GM12892 (cell line): ENCODE measurements around the gene ARHGEF10L.
"Not testable (repeated sequence)": the region's sequence is repeated elsewhere in the genome, so short reads cannot be mapped to it uniquely, and the experiment has no call there.

Source experiments
- DNase-seq: peaks from one replicate; pipeline ENCODE4 v3.0.0; 2011; ENCODE audit not compliant: insufficient read length
- FAIRE-seq: peaks from 2 replicates; lab custom pipeline; 2011; peaks lifted over from hg19 to GRCh38; lab: Jason Lieb, UNC
- POLR2A ChIP-seq: IDR thresholded peaks from 2 replicates; pipeline ENCODE4 v1.6.1; 2011; ENCODE audit warnings: low read depth, low read length, control low read depth
- POLR2AphosphoS5 ChIP-seq: IDR thresholded peaks from 2 replicates; pipeline ENCODE4 v1.6.1; 2011; ENCODE audit warnings: low read depth, low read length, control low read depth
- TAF1 ChIP-seq: IDR thresholded peaks from 2 replicates; pipeline ENCODE4 v1.6.1; 2011; ENCODE audit warnings: low read depth, mild to moderate bottlenecking, control low read depth, low read length, borderline replicate concordance

Gene ARHGEF10L

DNA sequence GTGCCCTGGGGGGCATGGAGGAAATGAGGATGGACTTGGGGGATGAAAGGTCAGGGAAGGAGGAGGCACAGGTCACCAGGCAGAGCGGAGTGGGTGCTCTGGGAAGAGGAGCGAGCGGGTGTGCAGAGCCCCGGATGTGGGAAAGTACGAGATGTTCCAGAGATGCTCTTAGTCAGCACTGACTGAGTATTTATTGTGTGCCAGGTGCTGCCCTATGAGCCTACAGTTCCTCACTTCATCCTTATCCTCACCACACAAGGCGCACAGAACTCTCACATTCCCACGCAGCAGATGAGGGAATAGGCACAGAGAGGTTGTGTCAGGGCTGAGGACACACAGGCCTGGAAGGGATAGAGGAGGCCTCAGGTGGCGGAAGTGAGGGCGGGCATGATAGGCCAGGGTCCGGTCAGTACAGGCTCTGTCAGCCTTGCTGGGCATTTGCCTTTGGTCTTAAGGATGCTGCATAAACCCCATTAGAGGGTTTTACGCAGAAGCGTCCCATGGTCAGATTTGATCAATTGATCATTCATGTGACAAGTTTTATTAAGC is 77.3 kb downstream of the ARHGEF10L start:
- DNase-seq: no peak
- FAIRE-seq: no peak
- no peak for TF ChIP-seq TAF1
- TF ChIP-seq POLR2A: no peak
- no peak for TF ChIP-seq POLR2AphosphoS5

DNA sequence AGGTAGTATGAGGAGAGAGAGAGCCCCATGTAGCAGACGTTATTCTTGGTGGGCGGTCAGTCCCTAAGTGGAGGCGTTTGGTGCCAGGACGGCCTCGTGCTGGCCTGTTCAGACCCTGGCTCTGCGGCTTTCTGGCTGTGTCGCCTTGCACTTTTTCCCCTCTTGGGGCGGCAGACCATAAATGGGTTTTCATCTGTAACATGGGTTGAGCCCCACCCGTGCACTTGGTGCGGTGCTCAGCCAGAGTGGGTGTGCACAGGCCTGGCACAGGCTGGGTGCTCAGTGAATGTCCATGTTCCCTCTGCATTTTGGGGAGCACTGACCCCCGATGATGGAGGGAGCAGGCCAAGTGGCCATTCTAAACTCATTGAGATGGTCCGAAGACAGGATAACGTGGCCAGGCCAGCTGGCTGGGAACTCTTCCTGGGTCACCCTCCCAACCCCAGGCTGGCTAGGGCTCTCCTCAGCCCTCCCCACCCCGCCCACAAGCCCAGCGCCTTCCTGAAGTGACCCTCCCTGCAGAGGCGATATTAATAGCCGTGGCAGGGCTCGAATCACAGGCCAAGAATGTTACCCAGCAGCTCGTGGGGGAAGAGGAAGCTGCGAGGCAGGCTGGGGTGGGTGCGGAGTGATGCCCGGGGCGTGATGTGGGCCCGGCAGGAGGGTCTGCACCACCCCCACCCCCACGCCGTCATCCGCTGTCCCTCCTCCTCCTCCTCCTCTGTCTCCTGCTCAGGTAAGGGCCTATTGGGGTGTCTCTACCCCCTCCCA is 78.5 kb downstream of the ARHGEF10L start:
- no peak for TF ChIP-seq POLR2AphosphoS5
- no peak for TF ChIP-seq TAF1
- TF ChIP-seq POLR2A: no peak
- DNase-seq (no peak), FAIRE-seq (no peak)

DNA sequence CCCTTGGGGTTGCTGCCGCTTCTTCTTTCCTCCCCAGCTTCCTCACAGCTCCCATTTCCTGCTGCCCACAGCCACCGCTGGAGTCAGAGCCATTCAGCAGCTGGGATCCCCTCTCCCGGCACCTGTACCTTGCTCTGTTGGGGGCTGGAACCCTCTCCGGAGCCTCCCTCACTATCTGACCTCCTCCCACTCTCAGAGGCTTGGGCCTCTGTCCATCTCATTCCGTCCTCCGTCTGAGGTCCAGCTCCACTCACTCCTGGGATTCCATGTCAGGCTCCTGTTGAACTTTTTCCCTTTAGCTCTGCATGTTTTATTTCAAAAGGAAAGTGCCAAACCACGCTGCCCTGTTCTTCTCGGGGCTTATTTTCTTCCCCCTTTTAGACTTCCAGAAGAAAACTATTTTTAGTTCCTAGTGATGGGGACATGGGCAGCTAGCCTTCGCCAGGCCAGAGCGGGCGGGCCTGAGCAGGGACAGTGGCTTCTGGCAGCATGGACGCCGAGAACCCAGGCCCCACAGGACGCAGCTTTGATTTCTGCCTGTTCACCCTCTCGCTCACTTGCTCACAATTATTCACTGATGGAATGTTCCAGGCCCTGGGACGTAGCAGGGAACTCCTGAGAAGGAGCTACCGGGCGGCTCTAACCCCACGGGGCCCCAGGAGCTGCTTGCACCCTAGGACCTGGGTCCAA is 79.2 kb downstream of the ARHGEF10L start:
- TF ChIP-seq POLR2A (no peak), TAF1 (no peak), POLR2AphosphoS5 (no peak)
- FAIRE-seq (no peak), DNase-seq (no peak)

DNA sequence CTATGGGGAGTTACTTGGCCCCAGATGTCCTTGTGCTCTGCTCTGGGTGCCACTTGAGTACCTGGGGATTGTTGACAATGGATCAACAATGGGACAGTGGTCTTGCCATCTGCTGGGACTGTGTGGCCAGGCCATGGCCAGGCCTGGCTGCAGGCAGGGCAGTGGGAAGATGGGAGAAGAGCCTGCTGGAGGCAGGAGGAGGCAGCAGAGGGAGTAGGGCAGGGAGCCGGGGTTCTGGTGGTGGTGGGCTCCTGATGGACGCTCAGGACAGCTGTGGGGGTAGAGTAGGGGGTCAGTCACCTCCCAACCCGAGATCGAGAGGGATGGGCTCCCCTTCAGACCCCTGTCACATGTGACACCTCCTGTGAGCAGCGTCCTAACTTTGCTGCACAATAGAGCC is 81.0 kb downstream of the ARHGEF10L start:
- TF ChIP-seq TAF1: no peak
- no peak for TF ChIP-seq POLR2AphosphoS5
- no peak for TF ChIP-seq POLR2A

DNA sequence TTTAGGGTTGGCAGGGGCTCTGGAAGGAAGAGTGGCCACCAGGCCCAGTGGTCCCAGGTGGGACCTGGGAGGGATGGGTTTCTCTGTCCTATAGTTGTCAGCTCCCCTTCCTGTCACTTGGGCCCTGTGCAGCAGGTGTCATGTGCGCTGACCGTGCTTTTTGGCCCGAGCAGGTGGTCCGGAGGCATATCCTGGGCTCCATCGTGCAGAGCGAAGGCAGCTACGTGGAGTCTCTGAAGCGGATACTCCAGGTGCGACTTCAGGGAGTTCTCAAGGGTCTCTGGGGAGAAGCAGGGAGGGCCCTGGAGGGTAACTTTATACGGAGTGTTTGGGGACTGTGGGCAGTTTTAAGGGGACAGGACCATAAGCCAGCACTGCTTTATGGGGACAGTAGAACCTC is 82.2 kb downstream of the ARHGEF10L start:
- FAIRE-seq: no peak
- no peak for DNase-seq

More for the DNA sequence above, 81.0 kb downstream of the ARHGEF10L start:
- FAIRE-seq (no peak), DNase-seq (no peak)

DNA sequence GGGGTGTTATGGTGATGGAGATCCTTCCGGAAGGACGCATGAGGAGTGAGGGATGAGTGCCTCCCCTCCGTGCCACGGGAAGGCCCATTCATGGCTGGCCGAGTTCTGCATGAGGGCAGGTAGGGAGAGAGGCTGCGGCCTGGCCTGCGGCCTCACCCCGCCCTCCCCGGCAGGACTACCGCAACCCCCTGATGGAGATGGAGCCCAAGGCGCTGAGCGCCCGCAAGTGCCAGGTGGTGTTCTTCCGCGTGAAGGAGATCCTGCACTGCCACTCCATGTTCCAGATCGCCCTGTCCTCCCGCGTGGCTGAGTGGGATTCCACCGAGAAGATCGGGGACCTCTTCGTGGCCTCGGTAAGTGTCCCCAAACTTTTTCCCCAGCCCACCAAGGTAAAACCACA is 83.3 kb downstream of the ARHGEF10L start:
- TF ChIP-seq POLR2AphosphoS5 (no peak), POLR2A (no peak), TAF1 (no peak)
- no peak for DNase-seq
- no peak for FAIRE-seq

More for the DNA sequence above, 82.2 kb downstream of the ARHGEF10L start:
- TF ChIP-seq TAF1: no peak
- TF ChIP-seq POLR2A: no peak
- TF ChIP-seq POLR2AphosphoS5: no peak

DNA sequence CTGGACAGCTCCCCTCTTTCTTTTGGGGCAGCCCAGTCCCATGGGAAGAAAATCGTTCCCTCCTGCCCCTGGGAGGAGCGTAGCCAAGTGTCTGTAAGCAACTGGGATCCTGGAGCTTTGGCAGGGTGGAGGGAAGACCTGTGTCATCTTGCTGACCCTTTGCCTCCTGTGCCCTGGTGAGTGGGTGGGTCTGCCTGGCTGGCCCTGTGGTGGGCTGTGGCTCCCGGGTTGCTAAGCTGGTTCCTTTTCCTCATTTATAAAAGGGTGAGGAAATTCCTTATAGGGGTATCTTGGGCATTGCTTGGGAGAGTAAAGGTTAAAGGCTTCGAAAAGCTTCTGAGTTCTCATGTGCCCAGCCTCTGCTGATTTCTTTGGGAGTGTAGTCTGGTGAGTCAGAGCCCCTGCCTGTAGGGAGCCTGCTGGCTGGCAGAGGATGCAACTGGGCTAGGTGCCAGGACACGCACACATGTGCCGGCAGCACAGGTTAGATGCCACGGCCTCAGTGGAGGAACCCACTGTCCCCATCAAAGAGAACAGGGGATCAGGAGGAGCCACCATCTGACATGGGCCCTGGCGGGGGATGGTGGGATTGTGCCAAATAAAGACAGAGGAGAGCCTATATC is 85.2 kb downstream of the ARHGEF10L start:
- TF ChIP-seq POLR2AphosphoS5 (no peak), TAF1 (no peak), POLR2A (no peak)
- FAIRE-seq (no peak), DNase-seq (no peak)

DNA sequence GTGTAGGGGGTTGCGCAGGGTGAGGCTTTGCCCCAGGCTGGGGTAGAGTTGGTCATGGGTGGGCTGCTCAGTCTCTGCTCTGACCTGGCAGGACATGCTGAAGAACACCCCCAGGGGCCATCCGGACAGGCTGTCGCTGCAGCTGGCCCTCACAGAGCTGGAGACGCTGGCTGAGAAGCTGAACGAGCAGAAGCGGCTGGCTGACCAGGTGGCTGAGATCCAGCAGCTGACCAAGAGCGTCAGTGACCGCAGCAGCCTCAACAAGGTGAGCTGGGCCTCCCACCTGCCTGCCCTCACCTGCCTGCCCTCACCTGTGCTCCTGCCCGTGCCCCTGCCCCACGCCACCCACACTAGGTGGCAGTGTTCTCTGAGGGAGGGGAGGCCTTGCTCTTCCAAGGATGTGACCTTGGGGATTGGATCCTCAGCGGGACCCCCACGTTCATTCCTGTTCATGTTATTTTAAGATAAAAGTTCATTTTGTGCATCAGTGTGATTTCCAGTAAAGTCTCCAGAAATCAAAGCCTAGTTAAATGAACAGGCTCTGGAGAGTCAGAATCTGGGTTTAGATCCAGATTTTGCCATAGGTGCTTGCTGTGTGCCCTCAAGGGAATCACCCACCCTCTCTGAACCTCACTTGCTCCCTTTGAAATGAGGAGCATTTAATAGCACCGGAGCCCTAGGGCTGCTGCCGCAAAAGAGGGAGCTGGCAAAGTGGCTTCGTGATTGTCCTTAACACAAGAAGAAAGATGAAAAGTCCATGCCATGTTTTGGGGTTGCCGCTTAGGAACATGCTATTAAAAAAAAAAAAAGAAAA is 87.9 kb downstream of the ARHGEF10L start:
- DNase-seq (no peak), FAIRE-seq (no peak)
- no peak for TF ChIP-seq POLR2A
- TF ChIP-seq POLR2AphosphoS5: no peak
- no peak for TF ChIP-seq TAF1

DNA sequence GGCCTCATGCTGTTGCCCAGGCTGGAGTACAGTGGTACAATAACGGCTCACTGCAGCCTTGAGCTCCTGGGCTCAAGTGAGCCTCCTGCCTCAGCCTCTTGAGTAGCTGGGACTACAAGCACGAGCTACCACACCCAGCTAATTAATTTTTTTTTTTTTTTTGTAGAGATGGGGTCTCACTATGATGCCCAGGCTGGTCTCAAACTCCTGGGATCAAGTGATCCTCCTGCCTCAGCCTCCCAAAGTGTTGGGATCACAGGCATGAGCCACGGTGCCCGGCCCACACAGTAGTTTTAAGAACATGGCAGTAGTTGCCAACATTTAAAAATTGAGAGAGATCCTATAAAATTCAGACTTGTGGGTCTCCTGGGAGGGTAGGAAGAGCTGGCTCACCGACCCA is 89.5 kb downstream of the ARHGEF10L start:
- not testable (repeated sequence) for DNase-seq, FAIRE-seq

DNA sequence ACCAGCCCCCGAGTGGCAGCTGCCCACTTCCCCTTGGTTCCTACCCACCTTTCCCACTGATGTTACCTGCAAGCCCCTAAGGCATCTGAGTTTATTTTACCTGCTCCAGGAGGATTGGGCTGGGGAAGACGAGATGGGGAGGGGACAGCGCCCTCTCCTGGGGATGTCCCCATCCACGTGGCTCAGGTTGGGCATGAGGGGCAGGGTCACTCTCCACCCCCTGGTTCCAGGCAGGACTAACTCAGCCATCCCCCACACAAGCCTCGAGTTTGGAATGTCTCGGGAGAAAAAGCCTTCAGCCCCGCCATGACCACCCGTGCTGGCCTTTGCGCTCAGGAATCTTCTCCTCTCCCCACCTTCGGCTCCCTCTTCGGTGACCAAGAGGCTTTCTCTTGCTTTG is 90.0 kb downstream of the ARHGEF10L start:
- no peak for TF ChIP-seq POLR2AphosphoS5
- no peak for TF ChIP-seq POLR2A
- no peak for TF ChIP-seq TAF1
- no peak for DNase-seq
- no peak for FAIRE-seq
